K562 (cell line): ENCODE measurements around the gene PSMA6.

Experiments used
- ATF4 ChIP-seq: fragments of 450-650 bp; formaldehyde crosslinking; IDR thresholded peaks from 2 replicates; pipeline ENCODE4 v1.4.0; 2022; ENCODE audit warnings: mild to moderate bottlenecking, moderate library complexity
- RBM34 ChIP-seq: fragments of 200-400 bp; formaldehyde crosslinking; IDR thresholded peaks from 2 replicates; pipeline ENCODE4 v1.6.1; 2018; ENCODE audit warnings: low read length, borderline replicate concordance; ENCODE audit not compliant: insufficient read depth
- ZNF316 ChIP-seq: fragments of 450-650 bp; IDR thresholded peaks from 2 replicates; pipeline ENCODE4 v1.6.1; 2016
- ZNF318 ChIP-seq, 2 experiments: fragments of 450-650 bp; IDR thresholded peaks; 2 replicates each; pipeline ENCODE4 v1.6.1; 2016; ENCODE audit warnings: mild to moderate bottlenecking in 2 of 2, borderline replicate concordance in 1 of 2, low read depth in 1 of 2, moderate library complexity in 1 of 2

- TF ChIP-seq ATF4 (no peak), ZNF318 (IDR thresholded peaks at IDR 0.05; ENCODE audit: borderline replicate concordance in 1 of 2, low read depth in 1 of 2) (no peak), ZNF316 (no peak), RBM34 (no peak)
Measured at GRCh38 chr14:35335388-35336092, 43.4 kb downstream of the PSMA6 start.
